HepG2 (cell line): ENCODE measurements around the gene HNRNPR.

ENCODE experiments used
- EZH2 ChIP-seq: conservative IDR thresholded peaks from 2 replicates; pipeline ENCODE4 v1.6.1; 2012; ENCODE audit warnings: mild to moderate bottlenecking, low read depth, low read length, moderate library complexity
- PHF21A ChIP-seq: sonication (generic); formaldehyde crosslinking; IDR thresholded peaks from 2 replicates; pipeline ENCODE4 v1.5.0; 2020; ENCODE audit warnings: mild to moderate bottlenecking, missing genetic modification reagents
- POLR2AphosphoS2 ChIP-seq: IDR thresholded peaks from 2 replicates; pipeline ENCODE4 v1.6.1; 2011; ENCODE audit warnings: low read depth, low read length, improper control_type of control experiment
- POLR2AphosphoS5 ChIP-seq: IDR thresholded peaks from 2 replicates; pipeline ENCODE4 v1.6.1; 2012; ENCODE audit warnings: low read depth, low read length
- SMARCC2 ChIP-seq: fragments of 450-650 bp; IDR thresholded peaks from 2 replicates; pipeline ENCODE4 v1.6.1; 2017; ENCODE audit warnings: antibody characterized with exemption, mild to moderate bottlenecking
- SRSF9 ChIP-seq: fragments of 200-400 bp; formaldehyde crosslinking; IDR thresholded peaks from 2 replicates; pipeline ENCODE4 v1.6.1; 2018; ENCODE audit warnings: borderline replicate concordance, mild to moderate bottlenecking, low read depth, low read length; ENCODE audit not compliant: insufficient read depth, poor library complexity, severe bottlenecking
- TF ChIP-seq, protein P1 (sequence below): sonication (generic); formaldehyde crosslinking; IDR thresholded peaks from 2 replicates; pipeline ENCODE4 v1.8.0; 2022; ENCODE audit warnings: missing genetic modification reagents, mild to moderate bottlenecking, inconsistent platforms, borderline replicate concordance
- TF ChIP-seq, protein P2 (sequence below): sonication (generic); formaldehyde crosslinking; conservative IDR thresholded peaks from 2 replicates; pipeline ENCODE4 v1.5.0; 2020; ENCODE audit warnings: missing genetic modification reagents
- TF ChIP-seq, protein P3 (sequence below): sonication (generic); formaldehyde crosslinking; IDR thresholded peaks from 2 replicates; pipeline ENCODE4 v1.9.0; 2022; ENCODE audit warnings: missing genetic modification reagents, mild to moderate bottlenecking, borderline replicate concordance
- TF ChIP-seq, protein P4 (sequence below): sonication (generic); formaldehyde crosslinking; IDR thresholded peaks from 2 replicates; pipeline ENCODE4 v1.4.0; 2020; ENCODE audit warnings: missing genetic modification reagents
- TF ChIP-seq, protein P5 (sequence below): IDR thresholded peaks from 2 replicates; pipeline ENCODE4 v1.6.1; 2016; ENCODE audit warnings: low read depth, control low read depth
- TF ChIP-seq, protein P6 (sequence below): sonication (generic); formaldehyde crosslinking; conservative IDR thresholded peaks from 2 replicates; pipeline ENCODE4 v1.8.1; 2023; ENCODE audit warnings: missing genetic modification reagents

DNA sequence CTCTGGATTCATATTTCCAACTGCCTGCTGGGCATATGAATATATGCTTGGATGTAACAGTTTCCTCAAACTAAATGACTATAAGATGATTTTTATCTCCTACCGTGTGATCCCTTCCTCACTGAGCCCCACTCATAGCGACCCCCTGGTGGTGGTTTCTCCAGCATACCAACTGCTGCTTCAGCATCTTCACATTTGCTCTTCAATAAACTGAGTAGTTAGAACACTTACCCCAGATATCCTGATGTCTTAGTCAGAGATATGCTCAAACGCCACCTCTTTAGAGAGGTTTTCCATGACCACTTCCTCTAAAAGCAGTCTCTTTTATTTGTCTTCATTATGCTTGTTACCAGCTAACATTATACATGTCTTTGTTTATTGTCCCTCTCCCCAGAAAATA lies 10.2 kb upstream of the HNRNPR start:
- no peak for TF ChIP-seq PHF21A
- TF ChIP-seq, protein P1, sequence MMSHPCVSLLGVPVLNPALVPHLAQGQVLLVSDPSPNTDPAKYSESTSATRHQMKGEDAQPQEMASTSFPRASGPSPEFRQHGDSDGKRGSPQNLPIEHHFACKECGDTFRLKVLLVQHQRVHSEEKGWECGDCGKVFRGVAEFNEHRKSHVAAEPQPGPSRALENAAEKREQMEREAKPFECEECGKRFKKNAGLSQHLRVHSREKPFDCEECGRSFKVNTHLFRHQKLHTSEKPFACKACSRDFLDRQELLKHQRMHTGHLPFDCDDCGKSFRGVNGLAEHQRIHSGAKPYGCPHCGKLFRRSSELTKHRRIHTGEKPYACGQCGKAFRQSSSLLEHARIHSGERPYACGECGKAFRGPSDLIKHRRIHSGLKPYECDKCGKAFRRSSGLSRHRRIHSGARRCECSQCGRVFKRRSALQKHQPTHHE, result no peak
- TF ChIP-seq SRSF9, result no peak
- no peak for TF ChIP-seq POLR2AphosphoS5
- TF ChIP-seq POLR2AphosphoS2, result no peak
- TF ChIP-seq, protein P2, sequence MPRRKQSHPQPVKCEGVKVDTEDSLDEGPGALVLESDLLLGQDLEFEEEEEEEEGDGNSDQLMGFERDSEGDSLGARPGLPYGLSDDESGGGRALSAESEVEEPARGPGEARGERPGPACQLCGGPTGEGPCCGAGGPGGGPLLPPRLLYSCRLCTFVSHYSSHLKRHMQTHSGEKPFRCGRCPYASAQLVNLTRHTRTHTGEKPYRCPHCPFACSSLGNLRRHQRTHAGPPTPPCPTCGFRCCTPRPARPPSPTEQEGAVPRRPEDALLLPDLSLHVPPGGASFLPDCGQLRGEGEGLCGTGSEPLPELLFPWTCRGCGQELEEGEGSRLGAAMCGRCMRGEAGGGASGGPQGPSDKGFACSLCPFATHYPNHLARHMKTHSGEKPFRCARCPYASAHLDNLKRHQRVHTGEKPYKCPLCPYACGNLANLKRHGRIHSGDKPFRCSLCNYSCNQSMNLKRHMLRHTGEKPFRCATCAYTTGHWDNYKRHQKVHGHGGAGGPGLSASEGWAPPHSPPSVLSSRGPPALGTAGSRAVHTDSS, result no peak
- TF ChIP-seq, protein P3, sequence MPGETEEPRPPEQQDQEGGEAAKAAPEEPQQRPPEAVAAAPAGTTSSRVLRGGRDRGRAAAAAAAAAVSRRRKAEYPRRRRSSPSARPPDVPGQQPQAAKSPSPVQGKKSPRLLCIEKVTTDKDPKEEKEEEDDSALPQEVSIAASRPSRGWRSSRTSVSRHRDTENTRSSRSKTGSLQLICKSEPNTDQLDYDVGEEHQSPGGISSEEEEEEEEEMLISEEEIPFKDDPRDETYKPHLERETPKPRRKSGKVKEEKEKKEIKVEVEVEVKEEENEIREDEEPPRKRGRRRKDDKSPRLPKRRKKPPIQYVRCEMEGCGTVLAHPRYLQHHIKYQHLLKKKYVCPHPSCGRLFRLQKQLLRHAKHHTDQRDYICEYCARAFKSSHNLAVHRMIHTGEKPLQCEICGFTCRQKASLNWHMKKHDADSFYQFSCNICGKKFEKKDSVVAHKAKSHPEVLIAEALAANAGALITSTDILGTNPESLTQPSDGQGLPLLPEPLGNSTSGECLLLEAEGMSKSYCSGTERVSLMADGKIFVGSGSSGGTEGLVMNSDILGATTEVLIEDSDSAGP (CRISPR knock-in tag), result no peak
- TF ChIP-seq, protein P4, sequence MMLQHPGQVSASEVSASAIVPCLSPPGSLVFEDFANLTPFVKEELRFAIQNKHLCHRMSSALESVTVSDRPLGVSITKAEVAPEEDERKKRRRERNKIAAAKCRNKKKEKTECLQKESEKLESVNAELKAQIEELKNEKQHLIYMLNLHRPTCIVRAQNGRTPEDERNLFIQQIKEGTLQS (CRISPR knock-in tag), result no peak
- TF ChIP-seq, protein P5, sequence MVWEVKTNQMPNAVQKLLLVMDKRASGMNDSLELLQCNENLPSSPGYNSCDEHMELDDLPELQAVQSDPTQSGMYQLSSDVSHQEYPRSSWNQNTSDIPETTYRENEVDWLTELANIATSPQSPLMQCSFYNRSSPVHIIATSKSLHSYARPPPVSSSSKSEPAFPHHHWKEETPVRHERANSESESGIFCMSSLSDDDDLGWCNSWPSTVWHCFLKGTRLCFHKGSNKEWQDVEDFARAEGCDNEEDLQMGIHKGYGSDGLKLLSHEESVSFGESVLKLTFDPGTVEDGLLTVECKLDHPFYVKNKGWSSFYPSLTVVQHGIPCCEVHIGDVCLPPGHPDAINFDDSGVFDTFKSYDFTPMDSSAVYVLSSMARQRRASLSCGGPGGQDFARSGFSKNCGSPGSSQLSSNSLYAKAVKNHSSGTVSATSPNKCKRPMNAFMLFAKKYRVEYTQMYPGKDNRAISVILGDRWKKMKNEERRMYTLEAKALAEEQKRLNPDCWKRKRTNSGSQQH, result no peak
- TF ChIP-seq, protein P6, sequence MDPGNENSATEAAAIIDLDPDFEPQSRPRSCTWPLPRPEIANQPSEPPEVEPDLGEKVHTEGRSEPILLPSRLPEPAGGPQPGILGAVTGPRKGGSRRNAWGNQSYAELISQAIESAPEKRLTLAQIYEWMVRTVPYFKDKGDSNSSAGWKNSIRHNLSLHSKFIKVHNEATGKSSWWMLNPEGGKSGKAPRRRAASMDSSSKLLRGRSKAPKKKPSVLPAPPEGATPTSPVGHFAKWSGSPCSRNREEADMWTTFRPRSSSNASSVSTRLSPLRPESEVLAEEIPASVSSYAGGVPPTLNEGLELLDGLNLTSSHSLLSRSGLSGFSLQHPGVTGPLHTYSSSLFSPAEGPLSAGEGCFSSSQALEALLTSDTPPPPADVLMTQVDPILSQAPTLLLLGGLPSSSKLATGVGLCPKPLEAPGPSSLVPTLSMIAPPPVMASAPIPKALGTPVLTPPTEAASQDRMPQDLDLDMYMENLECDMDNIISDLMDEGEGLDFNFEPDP, result no peak
- no peak for TF ChIP-seq SMARCC2
- TF ChIP-seq EZH2, result no peak
